PC-9 (cell line): ENCODE results near the gene WDCP. TPM values are rescaled to one million over a fixed set of nuclear protein-coding genes. Genes with fewer than 3 reads are reported as not detected.

Source experiments
- BruUV-seq: library from RNA; stranded (reverse); fragments of 400-500 nt; replicated peaks from 2 replicates; lab custom pipeline; 2021; lab: Mats Ljungman, UMichigan
- CTCF ChIA-PET: fragments of 300-600 bp; sonication (Branson Sonifier 250); formaldehyde crosslinking; loops from one replicate; lab custom pipeline; 2022; ENCODE audit warnings: antibody characterized with exemption; lab: Charles Lee
- POLR2A ChIA-PET: fragments of 300-600 bp; sonication (Branson Sonifier 250); formaldehyde crosslinking; loops from one replicate; lab custom pipeline; 2022; ENCODE audit warnings: antibody characterized with exemption; ENCODE audit not compliant: unreplicated experiment; lab: Charles Lee
- DNase-seq, 2 experiments: peaks; one replicate each; pipeline versions ENCODE4 v3.0.0 to v3.0.0-alpha.2; 2015 to 2022; ENCODE audit warnings: mixed read lengths in 1 of 2
- H2AFZ ChIP-seq: fragments of 200-600 bp; sonication (generic); 2 replicates; pipeline ENCODE4 v1.8.1; 2017; ENCODE audit warnings: antibody characterized with exemption
- H3F3A ChIP-seq: fragments of 200-600 bp; sonication (generic); 2 replicates; pipeline ENCODE4 v1.8.1; 2017; ENCODE audit warnings: antibody characterized with exemption, mild to moderate bottlenecking, low read depth; ENCODE audit not compliant: insufficient read depth
- H3K27ac ChIP-seq: fragments of 200-600 bp; sonication (generic); 2 replicates; pipeline ENCODE4 v1.6.1; 2016; ENCODE audit warnings: mixed run types
- H3K27me3 ChIP-seq: fragments of 200-600 bp; sonication (generic); 2 replicates; pipeline ENCODE4 v1.6.1; 2016; ENCODE audit warnings: low read depth, mixed run types; ENCODE audit not compliant: insufficient read depth
- H3K36me3 ChIP-seq: fragments of 200-600 bp; sonication (generic); 2 replicates; pipeline ENCODE4 v1.6.1; 2016; ENCODE audit warnings: low read depth, mixed run types
- H3K4me1 ChIP-seq: fragments of 200-600 bp; sonication (generic); replicated peaks from 2 replicates; pipeline ENCODE4 v1.6.1; 2016; ENCODE audit warnings: mixed run types; ENCODE audit not compliant: insufficient read depth
- H3K4me2 ChIP-seq: fragments of 200-600 bp; sonication (generic); 2 replicates; pipeline ENCODE4 v1.6.1; 2017; ENCODE audit warnings: mixed run types
- H3K4me3 ChIP-seq: fragments of 200-600 bp; sonication (generic); 2 replicates; pipeline ENCODE4 v1.6.1; 2016; ENCODE audit warnings: mixed run types
- H3K79me2 ChIP-seq: fragments of 200-600 bp; sonication (generic); 2 replicates; pipeline ENCODE4 v1.6.1; 2017; ENCODE audit warnings: low read depth, mixed run types
- H3K9me2 ChIP-seq: fragments of 200-600 bp; sonication (generic); 2 replicates; pipeline ENCODE4 v1.8.1; 2017; ENCODE audit warnings: mild to moderate bottlenecking; ENCODE audit not compliant: insufficient read depth
- H3K9me3 ChIP-seq: fragments of 200-600 bp; sonication (generic); 2 replicates; pipeline ENCODE4 v1.8.1; 2016; ENCODE audit warnings: low read depth; ENCODE audit not compliant: insufficient read depth
- H4K20me1 ChIP-seq: fragments of 200-600 bp; sonication (generic); 2 replicates; pipeline ENCODE4 v1.8.1; 2017; ENCODE audit not compliant: insufficient read depth
- CTCF ChIP-seq: fragments of 200-600 bp; sonication (generic); conservative IDR thresholded peaks from 2 replicates; pipeline ENCODE4 v1.6.1; 2017; ENCODE audit warnings: mixed run types, antibody characterized with exemption, mild to moderate bottlenecking, moderate library complexity
- EZH2 ChIP-seq: fragments of 200-600 bp; sonication (generic); IDR thresholded peaks from 2 replicates; pipeline ENCODE4 v1.8.0; 2017; ENCODE audit warnings: antibody characterized with exemption, low read depth
- intact Hi-C: fragments of 100-400 bp; cut with micrococcal nuclease; formaldehyde crosslinking; loops from one replicate; pipeline ENCODE4 v1.10.0; 2022; ENCODE audit not compliant: unreplicated experiment
- total RNA-seq: library from RNA; stranded (reverse); gene quantifications from 2 replicates; pipeline ENCODE4 v1.2.3, GENCODE V29; 2021

WDCP gene
- total RNA-seq, 1 experiment from 2014 or later, result 13.5 TPM

GRCh38 chr2:24088821-24089359 is 41.7 kb upstream of the WDCP start:
- H3F3A ChIP-seq, result peaks cover 12% of the 10 kb centered on the region
- no peaks in the 10 kb centered on the region for H4K20me1 ChIP-seq
- no peaks in the 10 kb centered on the region for H3K79me2 ChIP-seq
- POLR2A ChIA-PET, result interaction anchor here (0.7 kb wide), 1 partner anchor 158 kb away, joined by 3 read pairs; no protein-coding TSS in a partner anchor
- intact Hi-C loops, result no loop called here
- H3K27ac ChIP-seq, result no peak overlapping the region
- no peak overlapping the region for H3K4me3 ChIP-seq
- BruUV-seq, result no TSS peak
- no peaks in the 10 kb centered on the region for H3K9me2 ChIP-seq
- no peak overlapping the region for H2AFZ ChIP-seq
- peaks cover 6% of the 10 kb centered on the region; the same call in 1 of the 2 replicates for H3K4me1 ChIP-seq
- H3K36me3 ChIP-seq, result no peaks in the 10 kb centered on the region
- H3K4me2 ChIP-seq, result no peak overlapping the region
- DNase-seq, result peak in 1 of 2 experiments; percentile 46
- TF ChIP-seq EZH2, result no peak
- TF ChIP-seq CTCF, result no peak
- CTCF ChIA-PET, result no interaction called here
- no peaks in the 10 kb centered on the region for H3K27me3 ChIP-seq
- no peaks in the 10 kb centered on the region for H3K9me3 ChIP-seq

DNA sequence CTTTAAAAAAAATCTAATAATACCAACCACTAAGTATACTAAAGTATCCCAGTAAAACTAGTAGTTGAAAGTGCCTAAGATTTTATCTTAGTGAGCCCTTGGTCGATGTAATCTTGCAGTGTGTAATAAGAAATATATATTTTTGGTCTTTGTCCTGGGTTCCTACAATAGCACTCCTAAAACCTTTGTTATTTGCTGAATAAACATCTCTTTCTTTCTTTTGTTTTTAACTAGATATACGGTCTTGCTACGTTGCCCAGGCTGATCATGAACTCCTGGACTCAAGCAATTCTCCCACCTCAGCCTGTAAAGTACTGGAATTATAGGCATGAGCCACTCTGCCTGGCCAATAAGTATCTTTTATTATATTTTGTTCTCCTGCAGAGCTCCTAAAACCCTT is 39.8 kb upstream of the WDCP start:
- Histone ChIP-seq H3K36me3 (no peaks in the 10 kb centered on the region), H3K4me2 (no peak overlapping the region), H3K4me1 (peaks cover 18% of the 10 kb centered on the region), H3K9me3 (no peaks in the 10 kb centered on the region), H3K4me3 (no peak overlapping the region), H4K20me1 (no peaks in the 10 kb centered on the region), H3K27ac (no peak overlapping the region), H3K27me3 (no peaks in the 10 kb centered on the region), H3K9me2 (no peaks in the 10 kb centered on the region), H3K79me2 (no peaks in the 10 kb centered on the region), H2AFZ (no peak overlapping the region), H3F3A (peaks cover 25% of the 10 kb centered on the region)
- TF ChIP-seq CTCF, result no peak
- no peak for TF ChIP-seq EZH2
- CTCF ChIA-PET, result no interaction called here
- intact Hi-C loops, result no loop called here
- no TSS peak for BruUV-seq
- POLR2A ChIA-PET, result no interaction called here
- no peak for DNase-seq

GRCh38 chr2:24086241-24086640 is 39.0 kb upstream of the WDCP start:
- H3K36me3 ChIP-seq, result no peaks in the 10 kb centered on the region
- no TSS peak for BruUV-seq
- H3K79me2 ChIP-seq, result no peaks in the 10 kb centered on the region
- no peaks in the 10 kb centered on the region for H3K9me3 ChIP-seq
- H3K27me3 ChIP-seq, result no peaks in the 10 kb centered on the region
- no peak overlapping the region for H3K4me3 ChIP-seq
- TF ChIP-seq EZH2 (no peak), CTCF (no peak)
- H2AFZ ChIP-seq, result no peak overlapping the region
- H3F3A ChIP-seq, result peaks cover 25% of the 10 kb centered on the region
- CTCF ChIA-PET, result no interaction called here
- no peaks in the 10 kb centered on the region for H3K9me2 ChIP-seq
- no peak overlapping the region for H3K4me2 ChIP-seq
- no peak for DNase-seq
- intact Hi-C loops, result no loop called here
- POLR2A ChIA-PET, result no interaction called here
- no peaks in the 10 kb centered on the region for H4K20me1 ChIP-seq
- H3K27ac ChIP-seq, result no peak overlapping the region
- peaks cover 18% of the 10 kb centered on the region for H3K4me1 ChIP-seq
